Measurements from ENCODE around the gene IL17F.
A peak's percentile ranks its signal among the peaks of the same experiment; 100 is the strongest.
"Not testable (repeated sequence)": the region's sequence is repeated elsewhere in the genome, so short reads cannot be mapped to it uniquely, and the experiment has no call there.

Gene IL17F

GRCh38 chr6:52243282-52243893 lies 912 bp downstream of the IL17F start:
- DNase-seq = no peak

- no peak for DNase-seq
Measured at GRCh38 chr6:52241819-52242218, 2.5 kb downstream of the IL17F start.

GRCh38 chr6:52233975-52234823 lies 10.1 kb downstream of the IL17F start:
- DNase-seq = peak; percentile 59

GRCh38 chr6:52233005-52233404 lies 11.3 kb downstream of the IL17F start:
- DNase-seq = no peak

- peak; percentile 59 for DNase-seq
Measured at GRCh38 chr6:52231406-52232127, 12.7 kb downstream of the IL17F start.

GRCh38 chr6:52230685-52231084 lies 13.6 kb downstream of the IL17F start:
- no peak for DNase-seq

GRCh38 chr6:52227495-52227894 lies 16.8 kb downstream of the IL17F start:
- DNase-seq = peak; percentile 78

GRCh38 chr6:52221302-52221701 lies 23.0 kb downstream of the IL17F start:
- peak; percentile 65 for DNase-seq

GRCh38 chr6:52217761-52218160 lies 26.5 kb downstream of the IL17F start:
- DNase-seq = no peak

GRCh38 chr6:52216932-52217575 lies 27.2 kb downstream of the IL17F start:
- no peak for DNase-seq

- no peak for DNase-seq
Measured at GRCh38 chr6:52215787-52216186, 28.5 kb downstream of the IL17F start.

- no peak for DNase-seq
Measured at GRCh38 chr6:52213127-52213526, 31.2 kb downstream of the IL17F start.

GRCh38 chr6:52210227-52210626 lies 34.1 kb downstream of the IL17F start:
- no peak for DNase-seq

- no peak for DNase-seq
Measured at GRCh38 chr6:52209770-52210169, 34.5 kb downstream of the IL17F start.

- no peak for DNase-seq
Measured at GRCh38 chr6:52208612-52209011, 35.7 kb downstream of the IL17F start.

GRCh38 chr6:52207066-52207465 lies 37.2 kb downstream of the IL17F start:
- no peak for DNase-seq

- no peak for DNase-seq
Measured at GRCh38 chr6:52201493-52201892, 42.8 kb downstream of the IL17F start.

GRCh38 chr6:52201046-52201445 lies 43.3 kb downstream of the IL17F start:
- no peak for DNase-seq

- DNase-seq = not testable (repeated sequence)
Measured at GRCh38 chr6:52200088-52200487, 44.2 kb downstream of the IL17F start.

GRCh38 chr6:52195886-52196285 lies 48.4 kb downstream of the IL17F start:
- DNase-seq = no peak

- no peak for DNase-seq
Measured at GRCh38 chr6:52191824-52192223, 52.5 kb downstream of the IL17F start.

GRCh38 chr6:52190409-52190808 lies 53.9 kb downstream of the IL17F start:
- DNase-seq = no peak

GRCh38 chr6:52189974-52190373 lies 54.3 kb downstream of the IL17F start:
- no peak for DNase-seq

Measured in stimulated activated CD8-positive, alpha-beta memory T cell treated with anti-CD3 and anti-CD28 coated beads, Interleukin-4, amount 100 ng/mL, for 48 hours (primary cell).